ENCODE data around the gene CPXM2.

CPXM2 gene

GRCh38 chr10:123891144-123892071, at the start of gene CPXM2:
Gene CPXM2, minus strand, starts transcription at chr10:123891807. Its CDS starts 148 bp downstream, at chr10:123891659.
- no peak for DNase-seq

- DNase-seq, result no peak
Observed at GRCh38 chr10:123939591-123939990, 48.0 kb upstream of the CPXM2 start.

- no peak for DNase-seq
Observed at GRCh38 chr10:123938890-123939289, 47.3 kb upstream of the CPXM2 start.

- DNase-seq, result no peak
Observed at GRCh38 chr10:123936426-123936825, 44.8 kb upstream of the CPXM2 start.

- DNase-seq, result no peak
Observed at GRCh38 chr10:123935680-123936079, 44.1 kb upstream of the CPXM2 start.

- DNase-seq, result no peak
Observed at GRCh38 chr10:123934846-123935245, 43.2 kb upstream of the CPXM2 start.

- no peak for DNase-seq
Observed at GRCh38 chr10:123930340-123931001, 38.9 kb upstream of the CPXM2 start.

- DNase-seq, result no peak
Observed at GRCh38 chr10:123929791-123930190, 38.2 kb upstream of the CPXM2 start.

GRCh38 chr10:123928427-123928826, 36.8 kb upstream of the CPXM2 start:
- DNase-seq, result no peak

GRCh38 chr10:123926401-123927264, 35.0 kb upstream of the CPXM2 start:
- peak; percentile 56 for DNase-seq

GRCh38 chr10:123922126-123922525, 30.5 kb upstream of the CPXM2 start:
- no peak for DNase-seq

GRCh38 chr10:123916775-123917174, 25.2 kb upstream of the CPXM2 start:
- DNase-seq, result no peak

- no peak for DNase-seq
Observed at GRCh38 chr10:123913688-123914268, 22.2 kb upstream of the CPXM2 start.

- no peak for DNase-seq
Observed at GRCh38 chr10:123912871-123913270, 21.3 kb upstream of the CPXM2 start.

GRCh38 chr10:123912466-123912865, 20.9 kb upstream of the CPXM2 start:
- no peak for DNase-seq

- DNase-seq, result no peak
Observed at GRCh38 chr10:123911866-123912265, 20.3 kb upstream of the CPXM2 start.

- no peak for DNase-seq
Observed at GRCh38 chr10:123909866-123910265, 18.3 kb upstream of the CPXM2 start.

- no peak for DNase-seq
Observed at GRCh38 chr10:123909426-123909825, 17.8 kb upstream of the CPXM2 start.

GRCh38 chr10:123908379-123908778, 16.8 kb upstream of the CPXM2 start:
- no peak for DNase-seq

GRCh38 chr10:123906884-123907652, 15.5 kb upstream of the CPXM2 start:
- DNase-seq, result no peak

GRCh38 chr10:123906296-123906695, 14.7 kb upstream of the CPXM2 start:
- DNase-seq, result no peak

GRCh38 chr10:123904834-123905409, 13.3 kb upstream of the CPXM2 start:
- DNase-seq, result no peak
